Measurements from ENCODE around the gene PLB1. TPM values are rescaled to one million over a fixed set of nuclear protein-coding genes. Genes with fewer than 3 reads are reported as not detected.

Gene PLB1
- total RNA-seq, 2 donors from 2014 or later = 0.39 to 0.89 TPM

DNA sequence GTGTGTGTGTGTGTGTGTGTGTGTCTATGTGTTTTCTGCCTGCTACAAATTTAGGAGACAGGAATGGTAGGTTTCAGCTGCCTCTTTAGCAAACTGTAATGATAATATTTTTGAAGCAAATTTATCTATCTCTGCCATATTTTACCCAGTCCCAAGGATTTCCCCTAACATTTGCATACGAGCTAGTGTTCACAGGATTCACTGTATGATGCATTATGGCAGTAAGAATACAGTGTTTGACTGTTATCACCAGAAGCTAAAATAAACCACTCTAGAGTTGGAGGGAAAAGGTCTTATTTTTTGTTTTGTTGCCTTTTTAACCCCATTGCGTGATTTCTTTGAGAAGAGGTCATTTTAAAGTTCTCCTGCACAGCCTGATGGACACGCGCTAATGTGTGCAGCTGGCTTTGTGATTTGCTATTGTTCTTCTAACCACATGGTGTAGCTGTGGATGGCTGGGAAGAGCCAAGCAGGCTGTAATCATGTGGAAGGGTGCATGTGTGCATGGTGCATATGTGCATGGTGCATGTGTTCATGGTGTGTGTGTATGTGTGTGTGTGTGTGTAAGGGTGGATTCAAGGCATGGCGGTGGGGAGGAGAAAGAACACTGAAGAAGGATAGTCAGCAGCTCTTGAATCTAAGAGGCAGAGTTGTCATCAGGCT is 62.4 kb downstream of the PLB1 start:
- no peak for ATAC-seq
- DNase-seq (ENCODE audit: low spot score in 2 of 2) = no peak
- Mint-ChIP-seq H3K9me3 (no peaks in the 10 kb centered on the region), H3K36me3 (no peaks in the 10 kb centered on the region), H3K27ac (no peak overlapping the region)

DNA sequence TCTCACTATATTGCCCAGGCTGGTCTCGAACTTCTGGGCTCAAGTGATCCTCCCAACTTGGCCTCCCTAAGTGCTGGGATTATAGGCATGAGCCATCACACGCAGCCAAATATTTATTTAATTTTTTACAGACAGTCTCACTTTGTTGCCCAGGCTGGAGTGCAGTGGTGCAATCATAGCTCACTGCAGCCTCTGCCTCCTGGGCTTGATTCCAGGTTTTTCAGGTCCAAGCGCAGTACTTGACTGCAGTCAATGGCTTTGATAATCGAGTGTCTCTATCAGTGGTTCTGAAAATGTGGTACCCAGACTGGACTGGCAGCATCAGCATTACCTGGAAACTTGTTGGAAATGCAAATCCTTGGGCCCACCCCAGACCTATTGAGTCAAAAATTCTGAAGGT is 63.1 kb downstream of the PLB1 start:
- DNase-seq (ENCODE audit: low spot score in 2 of 2) = no peak
- H3K9me3 Mint-ChIP-seq = no peaks in the 10 kb centered on the region
- no peaks in the 10 kb centered on the region for H3K36me3 Mint-ChIP-seq
- ATAC-seq = no peak
- H3K27ac Mint-ChIP-seq = no peak overlapping the region

DNA sequence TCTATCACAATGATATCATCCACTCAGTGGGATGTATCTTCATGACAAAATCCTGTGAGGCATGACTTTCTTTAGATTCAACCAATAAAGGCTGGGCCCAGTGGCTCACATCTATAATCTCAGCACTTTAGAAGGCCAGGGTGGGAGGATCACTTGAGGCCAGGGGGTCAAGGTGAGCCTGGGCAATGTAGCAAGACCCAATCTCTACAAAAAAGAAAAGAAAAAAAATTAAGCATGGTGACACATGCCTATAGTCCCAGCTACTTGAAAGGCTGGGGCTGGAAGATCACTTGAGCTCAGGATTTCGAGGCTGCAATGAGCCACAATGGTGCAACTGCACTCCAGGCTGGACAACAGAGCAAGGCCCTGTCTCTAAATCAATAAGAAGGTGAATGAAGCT is 68.0 kb downstream of the PLB1 start:
- H3K36me3 Mint-ChIP-seq = no peaks in the 10 kb centered on the region
- ATAC-seq (no peak), DNase-seq (ENCODE audit: low spot score in 2 of 2) (no peak)
- no peaks in the 10 kb centered on the region for H3K9me3 Mint-ChIP-seq
- H3K27ac Mint-ChIP-seq = no peak overlapping the region

DNA sequence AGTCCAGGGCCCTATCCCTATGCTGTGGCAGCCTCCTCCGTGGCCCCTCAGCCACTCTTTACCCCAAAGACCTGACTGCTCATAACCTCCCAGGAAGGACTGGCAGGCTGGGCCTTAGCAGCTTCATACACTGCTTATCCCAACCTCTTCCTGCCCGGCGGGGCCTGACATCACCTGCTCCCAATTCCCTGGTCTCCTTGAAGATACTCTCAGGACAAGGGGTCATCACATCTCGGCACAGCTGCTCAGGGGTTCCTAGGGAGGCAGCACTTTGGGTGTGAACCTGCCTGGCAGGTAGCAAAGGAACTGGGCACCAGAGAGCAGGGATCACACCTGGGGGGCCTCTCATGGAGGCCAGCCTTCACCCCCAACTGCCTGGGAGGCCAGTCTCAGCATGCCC is 68.5 kb downstream of the PLB1 start:
- ATAC-seq = no peak
- no peak for DNase-seq (ENCODE audit: low spot score in 2 of 2)
- Mint-ChIP-seq H3K9me3 (no peaks in the 10 kb centered on the region), H3K36me3 (no peaks in the 10 kb centered on the region), H3K27ac (no peak overlapping the region)

DNA sequence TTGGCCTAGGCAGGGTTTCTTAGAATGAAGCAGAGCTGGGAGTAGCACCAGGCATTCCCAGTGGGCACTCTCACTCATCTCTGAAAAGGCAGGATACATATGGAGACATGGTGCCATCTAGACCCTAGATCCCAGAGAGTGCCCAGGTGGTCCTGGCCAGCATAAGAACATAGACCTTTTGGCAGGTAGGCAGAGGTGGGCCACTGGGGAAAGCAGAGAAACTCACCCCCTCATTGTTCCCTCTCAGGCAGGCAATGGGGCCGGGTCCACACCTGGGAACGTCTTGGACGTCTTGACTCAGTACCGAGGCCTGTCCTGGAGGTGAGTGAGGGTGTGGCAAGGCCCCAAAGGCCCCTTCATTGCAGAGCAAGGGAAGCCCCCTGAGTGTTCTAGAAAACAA is 69.2 kb downstream of the PLB1 start:
- Mint-ChIP-seq H3K9me3 (no peaks in the 10 kb centered on the region), H3K27ac (no peak overlapping the region)

DNA sequence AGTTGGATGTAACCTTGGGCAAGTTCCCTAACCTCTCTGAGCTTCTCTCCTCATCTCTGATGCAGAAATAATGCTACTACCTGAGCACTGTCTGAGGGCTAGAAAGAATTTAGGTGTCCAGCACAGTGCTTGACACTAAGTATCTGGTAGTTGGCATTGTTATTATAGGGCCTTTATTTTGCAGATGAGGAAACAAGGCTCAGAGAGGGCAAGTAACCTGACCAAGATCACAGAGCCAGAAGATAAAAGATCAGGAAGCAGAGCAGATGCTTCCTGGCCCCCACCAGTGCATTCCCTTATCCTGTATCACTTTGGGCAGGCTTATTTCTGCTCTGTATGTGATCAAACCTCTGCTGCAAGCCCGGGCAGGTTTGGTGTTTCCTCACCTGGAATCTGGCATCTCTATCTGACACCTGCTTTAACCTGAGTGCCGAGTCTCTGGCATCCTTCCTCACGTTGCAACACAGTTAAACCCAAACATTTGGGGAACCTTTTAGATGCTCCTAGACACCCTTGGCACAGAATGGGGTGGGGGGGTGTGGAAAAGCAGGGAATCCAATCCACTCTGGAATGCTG is 69.9 kb downstream of the PLB1 start:
- ATAC-seq = no peak
- Mint-ChIP-seq H3K27ac (no peak overlapping the region), H3K36me3 (no peaks in the 10 kb centered on the region), H3K9me3 (no peaks in the 10 kb centered on the region)
- no peak for DNase-seq (ENCODE audit: low spot score in 2 of 2)

More for the DNA sequence above, 69.2 kb downstream of the PLB1 start:
- DNase-seq (ENCODE audit: low spot score in 2 of 2) (no peak), ATAC-seq (no peak)
- H3K36me3 Mint-ChIP-seq = no peaks in the 10 kb centered on the region

DNA sequence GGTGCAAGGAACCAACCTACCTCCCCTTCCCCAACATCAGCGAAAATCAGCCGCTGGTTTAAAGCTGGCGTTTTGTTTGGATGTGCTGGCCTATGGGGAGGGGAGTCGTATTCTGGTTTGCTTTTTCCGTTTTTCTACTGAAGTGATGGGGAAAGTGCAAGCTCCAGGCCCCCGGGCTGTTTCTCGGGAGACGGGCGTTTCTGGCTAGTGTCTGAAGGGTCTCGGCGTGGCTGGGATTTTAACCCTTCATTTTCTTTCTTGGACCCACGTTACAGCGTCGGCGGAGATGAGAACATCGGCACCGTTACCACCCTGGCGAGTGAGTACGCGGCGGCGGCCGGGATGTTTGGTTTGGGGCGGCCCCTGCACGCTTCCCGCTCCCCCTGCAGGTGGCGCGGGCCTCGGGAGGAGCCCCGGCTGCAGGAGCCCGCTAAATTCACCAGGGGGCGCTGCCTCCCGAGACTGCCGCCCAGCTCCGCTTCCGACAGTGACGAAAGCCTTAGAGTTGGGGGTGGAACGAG is 70.7 kb downstream of the PLB1 start:
- no peaks in the 10 kb centered on the region for H3K9me3 Mint-ChIP-seq
- peak; percentile 95 to 99 for ATAC-seq
- peak; percentile 90 to 96 for DNase-seq (ENCODE audit: low spot score in 2 of 2)
- no peaks in the 10 kb centered on the region for H3K36me3 Mint-ChIP-seq
- peak overlapping the region; percentile 61 to 77 for H3K27ac Mint-ChIP-seq

DNA sequence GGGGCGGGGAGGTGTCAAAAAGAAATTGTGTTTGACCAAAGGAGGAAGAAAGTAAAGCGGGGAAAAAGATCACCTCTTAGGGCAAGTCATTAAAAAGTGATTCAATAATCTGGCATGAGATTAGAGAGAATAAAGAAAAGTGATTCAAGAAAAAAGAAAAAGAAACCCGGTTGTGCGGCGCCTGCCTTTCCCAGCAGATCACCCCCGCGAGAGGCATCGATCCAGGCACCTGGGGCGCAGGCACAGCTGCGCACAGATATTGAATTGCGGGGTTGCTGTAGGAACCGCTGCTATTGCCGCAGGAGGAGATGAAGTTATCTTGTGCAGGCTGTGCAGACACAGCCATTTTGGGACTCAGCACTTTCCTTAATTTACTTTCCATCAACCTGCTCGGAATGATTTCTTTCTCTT is 71.2 kb downstream of the PLB1 start:
- peak overlapping the region in 1 of 2 donors; percentile 61 for H3K27ac Mint-ChIP-seq
- no peaks in the 10 kb centered on the region for H3K9me3 Mint-ChIP-seq
- ATAC-seq = peak; percentile 40 to 47
- no peak for DNase-seq (ENCODE audit: low spot score in 2 of 2)
- H3K36me3 Mint-ChIP-seq = no peaks in the 10 kb centered on the region

DNA sequence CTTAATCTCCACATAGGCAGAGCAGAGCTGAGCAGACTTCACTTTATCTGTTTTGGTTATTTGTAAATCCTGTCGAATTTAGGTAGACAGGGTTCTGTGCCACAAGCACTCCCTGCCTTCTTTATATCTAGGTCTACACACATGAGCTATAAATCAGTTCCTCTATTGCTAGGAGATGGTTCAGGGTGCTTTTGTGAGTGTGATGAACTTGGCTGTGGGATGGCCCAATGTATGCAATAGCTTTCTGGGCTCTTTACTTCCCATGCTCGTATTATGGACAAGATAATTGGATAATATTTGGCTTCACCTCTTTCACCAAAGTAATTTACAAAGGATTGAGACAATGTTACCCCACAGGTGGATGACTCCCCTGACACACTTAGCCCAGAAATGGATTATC is 72.2 kb downstream of the PLB1 start:
- H3K36me3 Mint-ChIP-seq = no peaks in the 10 kb centered on the region
- DNase-seq (ENCODE audit: low spot score in 2 of 2) (no peak), ATAC-seq (no peak)
- no peaks in the 10 kb centered on the region for H3K9me3 Mint-ChIP-seq
- H3K27ac Mint-ChIP-seq = no peak overlapping the region

DNA sequence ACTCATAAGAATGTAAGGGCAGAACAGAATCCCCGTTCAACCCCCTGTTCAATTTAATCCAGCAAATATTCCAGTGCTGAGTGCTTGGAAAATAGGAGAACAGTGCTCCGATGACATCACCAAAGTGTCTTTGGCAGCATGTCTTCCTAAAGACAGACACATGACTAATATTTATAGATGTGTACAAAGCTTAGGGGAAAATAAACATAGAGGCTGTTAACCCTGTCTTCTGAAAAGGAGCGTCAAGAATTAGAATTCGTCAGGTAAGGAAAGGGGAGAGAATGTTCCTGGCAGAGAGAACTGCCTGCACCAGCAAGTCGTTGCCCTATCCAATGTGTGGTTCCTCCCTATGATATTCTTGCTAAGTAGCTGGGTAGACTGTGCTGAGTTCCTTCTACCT is 72.7 kb downstream of the PLB1 start:
- no peak for DNase-seq (ENCODE audit: low spot score in 2 of 2)
- no peaks in the 10 kb centered on the region for H3K36me3 Mint-ChIP-seq
- ATAC-seq = no peak
- no peak overlapping the region for H3K27ac Mint-ChIP-seq
- H3K9me3 Mint-ChIP-seq = no peaks in the 10 kb centered on the region

DNA sequence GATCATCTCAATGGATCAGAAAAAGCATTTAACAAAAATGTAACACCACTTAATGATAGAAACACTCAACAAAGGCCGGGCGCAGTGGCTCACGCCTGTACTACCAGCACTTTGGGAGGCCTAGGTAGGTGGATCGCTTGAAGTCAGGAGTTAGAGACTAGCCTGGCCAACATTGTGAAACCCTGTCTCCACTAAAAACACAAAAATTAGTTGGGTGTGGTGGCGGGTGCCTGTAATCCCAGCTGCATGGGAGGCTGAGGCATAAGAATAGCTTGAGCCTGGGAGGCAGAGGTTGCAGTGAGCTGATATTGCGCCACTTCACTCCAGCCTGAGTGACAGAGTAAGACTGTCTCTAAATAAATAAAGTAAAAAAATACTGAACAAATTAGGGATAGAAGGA is 74.6 kb downstream of the PLB1 start:
- no peak for DNase-seq (ENCODE audit: low spot score in 2 of 2)
- ATAC-seq = no peak
- Mint-ChIP-seq H3K36me3 (no peaks in the 10 kb centered on the region), H3K27ac (no peak overlapping the region), H3K9me3 (peaks cover 0 to 3% of the 10 kb centered on the region in 2 donors)

DNA sequence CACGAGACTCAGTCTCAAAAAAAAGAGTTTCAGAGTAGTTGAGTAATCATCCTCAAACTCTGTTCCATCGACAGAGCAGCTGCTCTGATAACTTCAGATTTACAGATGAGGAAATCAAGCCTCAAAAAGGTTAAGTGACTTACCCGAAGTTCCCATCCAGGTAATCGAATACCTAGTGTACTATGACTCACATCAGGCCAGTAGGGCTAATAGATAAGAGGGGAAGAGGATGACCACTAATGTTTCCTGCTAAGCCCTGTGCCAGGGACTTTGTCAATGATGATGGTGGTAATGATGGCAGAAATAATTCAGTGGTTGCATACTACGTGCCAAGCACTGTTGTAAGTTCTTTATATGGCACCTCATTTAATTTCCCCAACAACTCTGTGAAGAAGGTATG is 80.9 kb downstream of the PLB1 start:
- H3K36me3 Mint-ChIP-seq = no peaks in the 10 kb centered on the region
- peaks cover 0 to 3% of the 10 kb centered on the region in 2 donors for H3K9me3 Mint-ChIP-seq
- no peak for ATAC-seq
- H3K27ac Mint-ChIP-seq = no peak overlapping the region
- no peak for DNase-seq (ENCODE audit: low spot score in 2 of 2)

DNA sequence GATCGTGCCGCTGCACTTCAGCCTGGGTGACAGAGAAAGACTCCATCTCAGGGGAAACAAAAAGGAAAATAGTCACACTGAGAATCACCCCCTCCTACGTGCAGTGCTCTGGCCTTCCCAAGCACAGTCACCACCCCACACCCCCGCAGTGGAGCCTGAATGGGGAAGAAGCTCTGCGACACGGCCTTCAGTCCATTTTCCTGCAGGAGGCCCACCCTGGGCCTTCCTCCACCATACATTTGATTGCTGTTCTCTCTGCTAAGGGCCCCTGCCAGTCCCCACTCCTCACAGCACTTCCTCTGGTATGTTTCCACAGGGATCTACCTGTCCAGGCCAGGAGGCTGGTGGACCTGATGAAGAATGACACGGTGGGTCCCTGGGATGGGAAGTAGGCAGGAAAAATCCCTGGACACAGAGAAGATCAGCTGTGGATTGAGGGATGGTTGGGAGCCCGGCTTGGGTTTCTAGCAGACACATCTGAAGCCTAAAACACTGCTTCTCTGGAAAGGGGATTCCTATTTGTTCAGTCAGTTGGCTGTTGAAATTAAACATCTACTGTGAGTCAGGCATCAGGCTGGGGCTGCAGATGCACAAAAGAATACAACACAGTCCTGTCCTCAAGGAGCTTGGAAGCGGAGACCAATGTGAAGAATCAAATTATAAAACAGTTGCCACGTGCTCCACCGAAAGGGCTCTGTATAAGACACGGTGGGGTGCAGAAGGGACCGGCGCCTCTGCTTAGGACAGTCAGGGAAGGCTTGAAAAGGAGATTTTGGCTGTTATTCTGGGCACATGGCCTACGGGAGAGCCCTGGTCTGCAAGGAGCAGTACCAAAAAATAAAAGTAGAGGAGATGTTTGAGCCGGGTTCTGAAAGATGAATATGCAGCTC is 82.2 kb downstream of the PLB1 start:
- Mint-ChIP-seq H3K27ac (no peak overlapping the region), H3K36me3 (no peaks in the 10 kb centered on the region), H3K9me3 (peaks cover 0 to 3% of the 10 kb centered on the region in 2 donors)
- no peak for DNase-seq (ENCODE audit: low spot score in 2 of 2)
- ATAC-seq = no peak

DNA sequence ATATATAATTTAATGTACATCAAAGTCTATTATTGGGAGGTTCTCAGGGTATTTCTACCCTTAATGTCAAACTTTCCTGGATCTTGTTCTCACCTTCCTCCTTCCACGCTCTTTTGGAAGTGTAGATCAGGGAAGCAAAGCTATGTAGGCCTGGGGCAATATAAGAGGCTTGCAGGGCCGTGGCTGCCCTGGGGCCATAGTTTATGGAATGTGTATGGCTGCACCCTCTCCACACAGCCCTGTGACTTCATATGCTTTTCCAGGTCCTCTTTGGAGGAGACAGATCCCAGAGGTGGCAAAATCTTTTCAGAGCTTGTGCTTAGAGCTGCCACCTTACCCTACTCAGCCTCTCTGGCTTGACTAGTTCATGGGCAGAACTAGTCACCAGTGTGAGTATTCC is 82.9 kb downstream of the PLB1 start:
- DNase-seq (ENCODE audit: low spot score in 2 of 2) = no peak
- H3K27ac Mint-ChIP-seq = no peak overlapping the region
- H3K36me3 Mint-ChIP-seq = no peaks in the 10 kb centered on the region
- no peak for ATAC-seq
- peaks cover 0 to 3% of the 10 kb centered on the region in 2 donors for H3K9me3 Mint-ChIP-seq

DNA sequence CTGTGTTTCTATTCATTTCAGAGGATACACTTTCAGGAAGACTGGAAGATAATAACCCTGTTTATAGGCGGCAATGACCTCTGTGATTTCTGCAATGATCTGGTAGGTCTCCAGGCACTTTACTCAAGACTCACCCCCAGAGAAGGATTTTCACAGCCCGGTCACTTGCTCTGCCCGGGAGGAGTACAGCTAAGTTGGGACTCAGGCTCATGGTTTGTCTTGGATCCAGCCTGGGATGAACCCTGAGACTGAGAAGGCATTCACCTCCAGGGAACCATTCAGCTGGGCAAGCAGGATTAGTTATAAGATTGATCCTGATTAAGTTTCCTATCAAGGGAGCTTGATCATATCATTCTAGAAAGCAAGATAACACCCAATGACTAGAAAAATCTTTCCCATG is 83.7 kb downstream of the PLB1 start:
- Mint-ChIP-seq H3K36me3 (no peaks in the 10 kb centered on the region), H3K27ac (peak overlapping the region in 1 of 2 donors; percentile 68), H3K9me3 (peaks cover 0 to 3% of the 10 kb centered on the region in 2 donors)
- ATAC-seq = no peak
- DNase-seq (ENCODE audit: low spot score in 2 of 2) = no peak

DNA sequence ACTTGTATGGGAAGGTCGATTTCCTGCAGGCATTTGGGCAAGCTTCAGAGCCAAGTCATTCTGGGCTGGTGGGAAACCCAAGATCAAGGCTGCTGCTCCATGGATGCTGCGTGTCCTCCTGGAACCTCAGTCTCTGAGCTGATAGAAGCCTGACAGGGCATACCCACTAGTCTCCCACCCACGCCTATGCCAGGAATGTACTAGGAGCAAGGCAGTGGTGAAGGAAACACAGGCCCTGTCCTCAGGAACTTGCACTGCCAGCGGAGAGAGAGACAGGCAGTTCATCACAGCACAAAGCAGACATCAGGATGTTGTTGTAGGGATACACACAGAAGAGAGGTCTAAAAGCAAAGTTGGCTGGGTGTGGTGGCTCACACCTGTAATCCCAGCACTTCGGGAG is 84.2 kb downstream of the PLB1 start:
- H3K27ac Mint-ChIP-seq = peak overlapping the region in 1 of 2 donors; percentile 50
- no peaks in the 10 kb centered on the region for H3K36me3 Mint-ChIP-seq
- no peaks in the 10 kb centered on the region for H3K9me3 Mint-ChIP-seq
- ATAC-seq (no peak), DNase-seq (ENCODE audit: low spot score in 2 of 2) (no peak)

DNA sequence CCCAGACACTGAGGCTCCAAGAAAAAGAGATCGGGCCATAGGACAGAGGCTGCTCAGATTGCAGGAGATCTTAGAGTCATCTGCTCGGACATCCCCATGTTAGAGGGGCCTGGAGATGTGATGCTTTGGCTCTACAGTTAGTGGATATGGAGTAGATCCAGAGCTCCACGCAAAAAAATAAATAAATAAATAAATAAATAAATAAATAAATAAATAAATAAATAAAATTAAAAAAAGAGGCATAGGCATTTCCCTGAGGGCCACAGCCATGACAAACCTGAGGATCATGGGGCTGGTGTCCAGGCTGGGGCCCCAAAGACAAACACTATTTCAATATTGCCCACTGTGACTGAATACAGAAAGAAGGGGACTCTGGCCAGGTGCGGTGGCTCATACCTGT is 85.5 kb downstream of the PLB1 start:
- Mint-ChIP-seq H3K36me3 (no peaks in the 10 kb centered on the region), H3K9me3 (no peaks in the 10 kb centered on the region), H3K27ac (peak overlapping the region in 1 of 2 donors; percentile 82)
- ATAC-seq (no peak), DNase-seq (ENCODE audit: low spot score in 2 of 2) (no peak)

Measured in activated naive CD4-positive, alpha-beta T cell treated with anti-CD3 and anti-CD28 coated beads, Interleukin-2, amount 50 U/mL, for 72 hours (primary cell).